Effector memory CD8-positive, alpha-beta T cell (primary cell): ENCODE data around the gene ATXN1.

Experiments used
- ATAC-seq: fragments of 150-1000 bp; cut with Tn5 transposase; replicated peaks from 2 replicates; pipeline ENCODE4 v1.10.0; 2021; ENCODE audit warnings: mild to moderate bottlenecking, moderate library complexity
- DNase-seq, 3 experiments: peaks; one replicate each; pipeline ENCODE4 v3.0.0; 2021
- H3K27ac Mint-ChIP-seq, 2 donors: one replicate each; pipeline ENCODE4 v1.8.0; 2022; ENCODE audit warnings: mild to moderate bottlenecking in 2 of 2, mixed read lengths in 2 of 2, moderate library complexity in 2 of 2
- H3K27me3 Mint-ChIP-seq, 2 donors: one replicate each; pipeline ENCODE4 v1.8.0; 2022; ENCODE audit warnings: mixed read lengths in 2 of 2
- H3K36me3 Mint-ChIP-seq: one replicate; pipeline ENCODE4 v1.8.0; 2022; ENCODE audit warnings: mild to moderate bottlenecking, moderate library complexity, mixed read lengths; ENCODE audit not compliant: insufficient read depth
- H3K4me1 Mint-ChIP-seq, 2 donors: one replicate each; pipeline ENCODE4 v1.8.0; 2022; ENCODE audit warnings: low read depth in 2 of 2, mixed read lengths in 2 of 2
- H3K4me3 Mint-ChIP-seq, 2 donors: one replicate each; pipeline ENCODE4 v1.8.0; 2022; ENCODE audit warnings: mild to moderate bottlenecking in 2 of 2, mixed read lengths in 2 of 2, moderate library complexity in 2 of 2
- H3K9me3 Mint-ChIP-seq, 2 donors: one replicate each; pipeline ENCODE4 v1.8.0; 2022; ENCODE audit warnings: mixed read lengths in 2 of 2

The ATXN1 gene

DNA sequence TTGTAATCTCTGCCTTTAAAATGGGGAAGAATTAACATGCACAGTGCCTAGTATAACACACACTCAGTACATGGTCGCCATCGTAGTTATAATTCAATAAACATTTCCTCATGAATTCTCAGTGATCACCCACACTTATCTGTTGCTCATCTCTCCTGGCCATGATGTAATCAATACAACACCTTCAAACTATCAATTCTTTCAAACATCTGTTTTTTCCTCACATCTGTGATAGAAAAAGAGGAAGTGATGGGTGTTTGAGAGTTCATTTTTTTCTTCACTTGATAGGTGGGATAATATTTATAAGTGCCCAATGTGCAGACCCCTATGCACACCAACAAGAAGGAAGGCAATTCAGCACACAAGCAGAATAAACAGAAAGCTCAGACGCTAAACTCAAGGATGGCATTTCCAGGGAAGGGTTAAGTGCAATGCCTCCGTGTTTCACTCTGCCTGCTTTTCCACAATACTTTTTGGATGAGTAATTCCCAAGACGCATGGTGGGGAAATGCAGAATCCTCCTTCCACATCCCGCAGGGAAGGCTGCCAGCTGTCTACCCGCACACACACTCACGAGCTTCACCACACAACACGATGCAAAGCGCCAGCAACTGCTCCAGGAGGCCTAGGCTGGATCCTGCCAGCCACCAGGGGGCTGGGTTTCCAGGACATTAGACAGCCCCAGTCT is 422.5 kb downstream of the ATXN1 start:
- Mint-ChIP-seq H3K4me3 (no peak overlapping the region), H3K27ac (peak overlapping the region; percentile 8 to 81), H3K4me1 (peaks cover 0 to 8% of the 10 kb centered on the region in 2 donors), H3K36me3 (peaks cover 5% of the 10 kb centered on the region), H3K9me3 (no peaks in the 10 kb centered on the region), H3K27me3 (no peaks in the 10 kb centered on the region)
- ATAC-seq (no peak), DNase-seq (no peak)

DNA sequence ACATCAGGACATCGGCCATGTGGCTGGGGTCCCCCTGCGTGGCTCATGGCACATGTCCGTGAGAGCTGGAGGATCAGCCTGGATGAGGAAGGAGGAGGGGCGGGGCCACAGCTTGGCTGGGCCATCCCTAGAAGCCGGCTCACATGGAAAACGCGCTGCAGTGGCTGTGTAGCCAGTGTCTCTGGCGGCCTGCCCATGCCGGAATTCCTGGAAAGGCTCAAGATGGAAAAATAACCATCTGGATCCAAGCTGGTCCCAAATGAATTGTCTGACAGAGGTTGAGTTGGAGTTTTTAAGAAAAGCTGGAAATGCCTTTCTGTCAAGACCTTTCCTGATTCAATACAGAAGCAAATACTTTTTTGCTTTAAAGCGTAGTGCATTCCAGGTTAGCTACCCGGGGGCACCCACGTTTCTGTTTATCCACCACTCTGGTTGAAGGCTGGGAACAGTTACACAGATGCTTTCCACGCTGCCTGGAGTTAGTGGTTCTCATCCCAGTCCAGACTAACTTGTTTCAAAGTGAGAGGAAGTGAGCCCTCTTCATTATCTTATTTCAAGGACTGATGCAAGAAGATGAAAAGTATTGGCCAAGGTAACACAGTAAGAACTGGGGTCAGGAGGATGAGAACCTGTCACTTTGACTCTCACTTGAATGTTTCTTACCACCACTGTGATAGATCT is 423.8 kb downstream of the ATXN1 start:
- H3K36me3 Mint-ChIP-seq = peaks cover 5% of the 10 kb centered on the region
- no peaks in the 10 kb centered on the region for H3K9me3 Mint-ChIP-seq
- no peak for DNase-seq
- peak overlapping the region in 1 of 2 donors; percentile 61 for H3K27ac Mint-ChIP-seq
- no peak overlapping the region for H3K4me3 Mint-ChIP-seq
- H3K4me1 Mint-ChIP-seq = peaks cover 0 to 5% of the 10 kb centered on the region in 2 donors
- ATAC-seq = no peak
- H3K27me3 Mint-ChIP-seq = no peaks in the 10 kb centered on the region

DNA sequence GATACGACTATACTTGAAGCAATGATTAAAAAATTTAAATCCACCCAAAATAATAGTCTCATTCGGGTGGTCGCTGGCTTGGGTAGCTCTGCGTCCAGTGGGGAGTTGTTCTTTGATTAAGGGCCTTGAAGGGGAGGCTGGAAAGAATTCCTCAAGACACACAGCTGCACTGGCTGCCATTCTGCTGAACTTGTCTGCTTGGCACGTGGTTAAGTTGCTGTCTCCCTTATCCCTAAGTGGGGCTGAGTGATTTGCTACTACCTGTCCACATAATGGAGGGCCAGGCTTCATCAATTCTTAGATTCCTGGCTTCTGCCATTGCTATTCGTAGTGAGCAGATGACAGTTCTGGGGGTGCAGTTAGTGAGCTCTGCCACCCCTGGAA is 424.4 kb downstream of the ATXN1 start:
- no peak for ATAC-seq
- H3K36me3 Mint-ChIP-seq = peaks cover 5% of the 10 kb centered on the region
- H3K27me3 Mint-ChIP-seq = no peaks in the 10 kb centered on the region
- peak overlapping the region; percentile 51 to 61 for H3K27ac Mint-ChIP-seq
- H3K9me3 Mint-ChIP-seq = no peaks in the 10 kb centered on the region
- no peak for DNase-seq
- peaks cover 0 to 4% of the 10 kb centered on the region in 2 donors for H3K4me1 Mint-ChIP-seq
- no peak overlapping the region for H3K4me3 Mint-ChIP-seq

DNA sequence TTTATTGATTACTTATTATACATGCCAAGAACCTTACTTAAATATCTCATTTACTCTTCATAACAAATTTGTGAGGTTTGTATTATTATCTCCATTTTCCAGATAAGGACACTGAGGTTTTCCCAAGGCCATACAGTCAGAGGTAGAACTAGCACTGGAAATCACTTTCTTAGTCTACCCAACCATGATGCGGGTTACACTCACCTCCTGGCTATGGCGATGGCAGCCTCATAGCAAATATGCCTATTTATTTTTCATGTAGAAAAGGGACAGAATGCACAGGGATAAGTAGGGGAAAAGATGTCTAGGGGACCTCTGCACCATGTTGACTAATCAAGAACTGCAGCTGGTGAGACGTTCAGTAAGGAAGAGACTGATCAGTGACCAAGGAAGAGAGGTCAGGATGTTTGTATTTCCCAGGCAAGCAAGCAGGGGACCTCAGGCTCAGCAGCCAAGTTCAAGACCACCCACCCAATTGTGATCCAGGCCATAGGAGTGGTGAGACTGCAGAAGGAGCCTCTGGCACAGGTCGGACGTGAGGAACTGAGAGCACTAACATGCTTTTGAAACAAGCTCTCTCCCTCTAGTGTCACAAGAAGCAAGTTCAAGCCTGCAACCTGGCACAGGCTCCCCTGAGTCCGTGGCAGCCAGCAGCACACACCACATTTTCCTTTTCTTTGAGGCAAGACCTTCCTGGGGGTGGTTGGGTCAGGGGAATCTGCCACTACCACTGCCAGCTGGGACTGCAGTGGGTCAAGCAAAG is 425.0 kb downstream of the ATXN1 start:
- no peak overlapping the region for H3K4me3 Mint-ChIP-seq
- peaks cover 0 to 3% of the 10 kb centered on the region in 2 donors for H3K4me1 Mint-ChIP-seq
- H3K9me3 Mint-ChIP-seq = no peaks in the 10 kb centered on the region
- DNase-seq (no peak), ATAC-seq (no peak)
- H3K27me3 Mint-ChIP-seq = no peaks in the 10 kb centered on the region
- peaks cover 5% of the 10 kb centered on the region for H3K36me3 Mint-ChIP-seq
- H3K27ac Mint-ChIP-seq = peak overlapping the region; percentile 51 to 61

DNA sequence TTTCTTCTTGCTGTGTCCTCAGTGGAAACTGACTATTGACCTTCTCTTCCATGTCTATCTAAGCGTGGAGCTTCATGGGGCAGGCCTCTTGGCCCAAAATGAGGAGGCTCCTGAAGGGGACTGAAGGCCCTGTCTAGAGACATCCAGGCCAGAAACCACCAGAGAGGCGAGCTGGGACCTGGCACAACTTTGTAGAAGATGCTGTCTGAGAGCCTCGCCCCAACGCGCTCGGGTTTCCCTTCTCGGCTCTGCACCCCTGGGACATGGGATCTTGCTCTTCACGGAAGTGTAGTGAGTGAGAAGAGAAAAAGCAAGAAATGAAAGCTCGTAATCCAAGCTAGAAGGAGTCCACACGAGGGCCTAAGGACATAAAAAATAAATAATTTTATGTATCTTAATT is 426.1 kb downstream of the ATXN1 start:
- Mint-ChIP-seq H3K4me1 (no peaks in the 10 kb centered on the region), H3K27ac (peak overlapping the region in 1 of 2 donors; percentile 23), H3K9me3 (no peaks in the 10 kb centered on the region), H3K4me3 (no peak overlapping the region), H3K27me3 (no peaks in the 10 kb centered on the region), H3K36me3 (peaks cover 5% of the 10 kb centered on the region)
- ATAC-seq (no peak), DNase-seq (no peak)

DNA sequence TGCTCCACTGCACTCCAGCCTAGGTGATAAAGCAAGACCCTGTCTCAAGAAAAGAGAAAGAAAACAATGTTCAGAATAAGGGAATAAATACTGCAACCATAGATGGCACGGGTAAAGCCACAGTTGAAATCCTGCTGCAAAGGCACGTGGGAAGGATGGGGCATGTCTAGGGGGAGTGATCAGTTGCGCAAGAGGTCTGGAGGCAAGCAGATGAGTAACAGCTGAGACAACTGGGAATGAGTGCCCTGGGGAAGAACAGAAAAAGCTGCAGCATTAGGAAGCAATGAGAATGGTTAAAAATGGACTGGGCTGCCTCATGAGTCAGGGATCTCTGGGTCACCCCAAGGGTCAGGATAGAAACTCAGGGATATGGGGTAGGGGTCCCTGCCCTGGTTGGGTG is 426.6 kb downstream of the ATXN1 start:
- no peaks in the 10 kb centered on the region for H3K4me1 Mint-ChIP-seq
- H3K27ac Mint-ChIP-seq = peak overlapping the region; percentile 23 to 62
- DNase-seq (no peak), ATAC-seq (no peak)
- no peaks in the 10 kb centered on the region for H3K9me3 Mint-ChIP-seq
- no peak overlapping the region for H3K4me3 Mint-ChIP-seq
- peaks cover 5% of the 10 kb centered on the region for H3K36me3 Mint-ChIP-seq
- H3K27me3 Mint-ChIP-seq = no peaks in the 10 kb centered on the region

DNA sequence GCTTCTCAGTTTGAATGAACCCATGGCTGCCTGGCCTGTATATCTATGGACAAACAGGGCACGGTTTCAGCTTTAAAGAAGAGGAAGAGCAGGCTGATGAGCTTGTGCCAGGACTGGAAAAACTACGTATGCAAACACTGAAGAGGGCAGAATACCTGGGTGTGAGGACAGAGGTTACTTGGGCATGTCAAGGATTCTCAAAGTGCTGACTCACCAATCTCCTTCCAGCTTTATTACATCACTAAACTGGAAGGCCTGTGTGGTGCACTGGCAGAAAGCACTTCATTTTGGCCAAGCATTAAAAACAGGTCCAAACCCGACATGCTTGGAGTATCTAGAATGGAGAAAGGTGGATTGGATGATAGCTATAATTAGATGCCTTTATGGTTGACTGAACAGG is 427.7 kb downstream of the ATXN1 start:
- no peak for DNase-seq
- Mint-ChIP-seq H3K4me1 (peaks cover 0 to 5% of the 10 kb centered on the region in 2 donors), H3K9me3 (no peaks in the 10 kb centered on the region), H3K4me3 (no peak overlapping the region), H3K27ac (peak overlapping the region in 1 of 2 donors; percentile 20), H3K36me3 (peaks cover 5% of the 10 kb centered on the region), H3K27me3 (no peaks in the 10 kb centered on the region)
- ATAC-seq = no peak

DNA sequence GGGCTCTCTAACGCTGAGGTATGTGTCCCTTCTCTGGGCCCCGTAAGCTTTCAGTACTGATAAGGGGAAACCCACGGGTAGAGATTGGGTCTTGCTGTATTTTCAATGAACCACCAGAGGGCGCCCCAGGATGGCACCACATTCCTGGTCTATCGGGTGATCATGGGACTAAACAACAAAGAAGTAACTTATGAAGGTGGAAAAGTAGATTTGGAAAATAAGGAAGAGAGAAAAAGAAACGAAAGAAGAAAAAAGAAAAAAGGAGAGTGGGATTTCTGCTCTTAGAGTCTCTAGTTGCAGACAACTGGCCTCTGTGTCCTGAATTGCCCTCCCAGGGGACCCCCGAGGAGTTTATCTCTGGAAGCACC is 429.1 kb downstream of the ATXN1 start:
- Mint-ChIP-seq H3K36me3 (peaks cover 9% of the 10 kb centered on the region), H3K4me1 (peaks cover 0 to 7% of the 10 kb centered on the region in 2 donors), H3K27me3 (no peaks in the 10 kb centered on the region), H3K9me3 (no peaks in the 10 kb centered on the region), H3K4me3 (no peak overlapping the region), H3K27ac (no peak overlapping the region)
- DNase-seq = peak; percentile 79 to 83 (median 79)
- peak; percentile 99 for ATAC-seq

DNA sequence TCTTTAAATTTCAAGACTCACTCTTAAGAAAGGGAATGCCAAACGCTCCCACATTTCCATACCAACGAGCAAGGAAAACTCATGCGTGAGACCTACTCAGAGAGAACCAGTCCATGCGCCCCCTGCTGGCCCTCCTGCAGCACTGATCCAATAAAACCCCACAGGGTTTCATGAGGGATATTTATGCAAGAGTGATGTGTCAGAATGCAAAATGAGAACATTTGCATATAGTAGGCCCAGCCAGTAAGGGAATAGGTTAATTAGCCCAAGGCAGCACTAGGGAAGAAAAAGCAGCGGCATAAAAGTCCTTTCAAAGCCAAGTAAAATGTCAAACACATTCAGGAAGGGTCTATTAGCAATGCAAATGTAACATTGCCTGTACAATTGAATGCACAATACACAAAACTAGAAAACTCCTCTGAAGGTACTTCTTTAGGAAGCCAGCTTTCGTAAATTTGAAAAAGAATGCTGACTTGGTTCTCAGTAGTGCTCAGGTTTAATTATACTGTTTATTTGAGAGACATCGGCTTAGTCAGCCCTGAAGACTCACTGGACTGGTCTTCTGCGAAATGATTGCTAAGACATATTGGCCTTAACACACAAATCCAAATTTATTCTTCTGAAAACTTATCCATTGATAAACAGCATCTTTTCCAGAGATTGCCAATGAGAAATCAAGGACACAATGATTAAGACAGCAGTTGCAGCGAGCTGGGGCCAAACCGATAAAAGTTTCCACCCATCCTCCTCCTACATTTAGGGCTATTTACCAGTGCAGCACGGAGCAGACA is 429.7 kb downstream of the ATXN1 start:
- no peaks in the 10 kb centered on the region for H3K9me3 Mint-ChIP-seq
- DNase-seq (peak; percentile 43 to 52 (median 46)), ATAC-seq (peak; percentile 62)
- H3K27me3 Mint-ChIP-seq = no peaks in the 10 kb centered on the region
- H3K4me1 Mint-ChIP-seq = peaks cover under 1 to 9% of the 10 kb centered on the region in 2 donors
- H3K27ac Mint-ChIP-seq = no peak overlapping the region
- peaks cover 10% of the 10 kb centered on the region for H3K36me3 Mint-ChIP-seq
- H3K4me3 Mint-ChIP-seq = no peak overlapping the region

DNA sequence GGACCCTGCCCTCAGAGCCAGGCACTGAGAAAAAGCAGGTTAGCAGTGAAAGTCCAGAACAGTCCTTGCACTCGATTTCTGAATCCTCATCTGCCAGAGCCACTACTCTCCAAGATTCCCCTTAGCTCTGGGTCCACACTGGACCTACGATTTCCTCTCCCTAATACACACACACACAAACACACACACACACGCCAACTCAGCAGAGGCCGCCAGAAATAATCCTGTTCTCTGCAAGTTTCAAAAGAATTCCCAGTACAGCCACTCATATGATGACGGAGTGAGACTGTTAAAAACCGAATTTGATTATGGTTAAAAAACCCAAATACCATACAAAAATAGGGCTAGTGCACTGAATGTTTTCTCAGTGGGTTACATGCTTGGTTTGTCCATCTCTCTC is 432.0 kb downstream of the ATXN1 start:
- peaks cover 9% of the 10 kb centered on the region for H3K36me3 Mint-ChIP-seq
- H3K4me3 Mint-ChIP-seq = no peak overlapping the region
- H3K4me1 Mint-ChIP-seq = peaks cover 21 to 22% of the 10 kb centered on the region in 2 donors
- peak overlapping the region in 1 of 2 donors; percentile 6 for H3K27ac Mint-ChIP-seq
- ATAC-seq (no peak), DNase-seq (no peak)
- H3K9me3 Mint-ChIP-seq = no peaks in the 10 kb centered on the region
- H3K27me3 Mint-ChIP-seq = no peaks in the 10 kb centered on the region

DNA sequence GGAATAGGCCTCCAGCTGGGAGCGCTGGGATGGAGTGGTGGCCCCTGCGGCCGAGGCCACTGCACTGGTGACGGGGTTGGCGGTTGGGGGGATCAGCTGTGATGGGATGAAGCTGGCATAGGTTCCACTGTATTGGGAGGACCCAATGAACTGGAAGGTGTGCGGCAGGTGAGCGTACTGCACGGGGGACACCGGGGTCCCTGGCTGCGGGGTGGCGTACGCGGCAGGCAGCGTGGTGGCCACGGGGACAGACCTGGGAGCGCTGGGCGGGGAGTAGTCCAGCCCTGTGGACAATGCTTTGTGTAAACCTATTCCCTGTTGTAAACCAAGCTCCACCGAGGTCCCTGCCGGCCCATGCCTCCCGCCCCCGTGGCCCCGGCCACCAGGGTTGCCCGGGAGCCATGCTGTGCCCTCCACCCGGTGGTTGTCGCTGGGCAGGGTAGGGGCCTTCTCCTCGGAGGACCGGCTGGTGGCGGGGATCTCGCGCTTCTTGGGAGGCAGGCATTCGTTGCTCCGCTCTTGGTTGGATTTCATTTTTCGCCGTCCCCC is 433.4 kb downstream of the ATXN1 start:
- ATAC-seq = no peak
- DNase-seq = no peak
- Mint-ChIP-seq H3K9me3 (no peaks in the 10 kb centered on the region), H3K27me3 (no peaks in the 10 kb centered on the region), H3K36me3 (peaks cover 16% of the 10 kb centered on the region), H3K4me1 (peaks cover 25 to 29% of the 10 kb centered on the region in 2 donors), H3K4me3 (no peak overlapping the region), H3K27ac (peak overlapping the region in 1 of 2 donors; percentile 6)

DNA sequence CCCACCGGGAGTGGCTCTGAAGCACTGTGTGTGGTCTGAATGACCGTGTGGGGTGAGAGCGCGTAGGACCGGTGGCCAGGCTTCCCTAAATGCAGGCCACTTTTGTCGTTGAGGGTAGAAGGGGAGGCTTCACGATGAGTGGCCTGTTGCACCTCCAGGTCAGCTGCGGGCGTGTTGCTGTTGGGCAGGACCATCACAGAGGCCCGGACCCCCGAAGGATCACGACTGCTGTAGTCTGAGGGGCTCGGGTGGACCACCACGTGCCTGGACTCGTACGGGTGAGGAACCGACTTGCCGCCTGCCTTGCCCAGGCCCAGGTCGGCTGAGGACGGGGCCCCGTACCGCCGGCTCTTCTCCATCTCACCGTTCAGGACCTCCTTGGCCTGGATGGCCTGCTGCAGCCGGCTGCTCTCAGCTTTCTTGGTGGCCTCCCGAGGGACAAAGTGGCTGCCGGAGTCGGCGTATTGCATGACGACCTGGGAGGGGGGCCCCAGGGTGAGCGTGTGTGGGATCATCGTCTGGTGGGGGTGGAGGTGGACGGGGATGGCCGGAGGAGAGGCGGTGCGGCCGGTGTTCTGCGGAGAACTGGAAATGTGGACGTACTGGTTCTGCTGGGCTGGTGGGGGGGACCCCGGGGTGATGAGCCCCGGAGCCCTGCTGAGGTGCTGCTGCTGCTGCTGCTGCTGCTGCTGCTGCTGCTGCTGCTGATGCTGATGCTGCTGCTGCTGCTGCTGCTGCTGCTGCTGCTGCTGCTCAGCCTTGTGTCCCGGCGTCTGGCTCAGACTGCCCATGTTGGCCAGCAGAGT is 434.1 kb downstream of the ATXN1 start:
- Mint-ChIP-seq H3K4me3 (no peak overlapping the region), H3K36me3 (peaks cover 23% of the 10 kb centered on the region), H3K9me3 (no peaks in the 10 kb centered on the region), H3K27ac (peak overlapping the region in 1 of 2 donors; percentile 62), H3K27me3 (no peaks in the 10 kb centered on the region), H3K4me1 (peaks cover 32 to 36% of the 10 kb centered on the region in 2 donors)
- ATAC-seq (no peak), DNase-seq (no peak)
